Neuronal stem cell (in vitro differentiated cells): ENCODE measurements around the gene CD300LB.
A peak's percentile ranks its signal among the peaks of the same experiment; 100 is the strongest.

Experiments used
- DNase-seq: peaks from one replicate; pipeline ENCODE4 v3.0.0-alpha.2; 2013; ENCODE audit warnings: low spot score
- H2AFZ ChIP-seq: one replicate; pipeline ENCODE4 v1.6.1; 2013; ENCODE audit warnings: mild to moderate bottlenecking, low read length, inconsistent platforms
- H2AK5ac ChIP-seq: 2 replicates; pipeline ENCODE4 v1.6.1; 2013; ENCODE audit warnings: low read depth, mild to moderate bottlenecking, inconsistent platforms, low read length, moderate library complexity, mixed read lengths
- H2BK120ac ChIP-seq: 2 replicates; pipeline ENCODE4 v1.6.1; 2013; ENCODE audit warnings: low read depth, mild to moderate bottlenecking, inconsistent platforms, low read length, moderate library complexity, mixed read lengths
- H2BK12ac ChIP-seq: one replicate; pipeline ENCODE4 v1.6.1; 2013; ENCODE audit warnings: low read length, inconsistent platforms
- H2BK15ac ChIP-seq: 2 replicates; pipeline ENCODE4 v1.6.1; 2013; ENCODE audit warnings: mild to moderate bottlenecking, low read length, inconsistent platforms, mixed read lengths
- H2BK5ac ChIP-seq: one replicate; pipeline ENCODE4 v1.6.1; 2013; ENCODE audit warnings: inconsistent platforms, mild to moderate bottlenecking, low read length, moderate library complexity
- H3K14ac ChIP-seq: one replicate; pipeline ENCODE4 v1.6.1; 2013; ENCODE audit warnings: low read length, inconsistent platforms
- H3K18ac ChIP-seq: 2 replicates; pipeline ENCODE4 v1.6.1; 2013; ENCODE audit warnings: low read length, inconsistent platforms
- H3K23ac ChIP-seq: 2 replicates; pipeline ENCODE4 v1.6.1; 2013; ENCODE audit warnings: low read depth, mild to moderate bottlenecking, mixed read lengths, low read length, inconsistent platforms; ENCODE audit not compliant: poor library complexity
- H3K27ac ChIP-seq: replicated peaks from 3 replicates; pipeline ENCODE4 v1.5.1; 2013; ENCODE audit warnings: low read length, inconsistent platforms
- H3K27me3 ChIP-seq, 3 experiments: 2 replicates each; pipeline ENCODE4 v1.6.1; 2013; ENCODE audit warnings: low read length in 3 of 3, mild to moderate bottlenecking in 2 of 3, inconsistent platforms in 1 of 3, low read depth in 1 of 3, mixed read lengths in 1 of 3, moderate library complexity in 1 of 3; ENCODE audit not compliant: control insufficient read depth in 3 of 3, insufficient read depth in 3 of 3
- H3K36me3 ChIP-seq, 2 donors: replicated peaks in 1 of 2; 2 replicates each; pipeline ENCODE4 v1.6.1; 2013; ENCODE audit warnings: low read length in 2 of 2; ENCODE audit not compliant: control insufficient read depth in 2 of 2, insufficient read depth in 2 of 2
- H3K4ac ChIP-seq: 2 replicates; pipeline ENCODE4 v1.6.1; 2013; ENCODE audit warnings: inconsistent platforms, mild to moderate bottlenecking, low read length, moderate library complexity
- H3K4me1 ChIP-seq, 2 donors: 1 replicate in 1 of 2; 2 replicates in 1 of 2; pipeline ENCODE4 v1.6.1; 2013; ENCODE audit warnings: low read length in 2 of 2, low read depth in 1 of 2; ENCODE audit not compliant: control insufficient read depth in 2 of 2, insufficient read depth in 1 of 2
- H3K4me2 ChIP-seq: one replicate; pipeline ENCODE4 v1.6.1; 2013; ENCODE audit warnings: mild to moderate bottlenecking, low read length, inconsistent platforms; ENCODE audit not compliant: insufficient read depth, poor library complexity, severe bottlenecking
- H3K4me3 ChIP-seq, 2 donors: 2 replicates each; pipeline ENCODE4 v1.5.1; 2013; ENCODE audit warnings: low read length in 2 of 2, mild to moderate bottlenecking in 2 of 2, inconsistent platforms in 1 of 2, moderate library complexity in 1 of 2
- H3K79me1 ChIP-seq: one replicate; pipeline ENCODE4 v1.6.1; 2013; ENCODE audit warnings: low read depth, mild to moderate bottlenecking, inconsistent platforms, low read length, moderate library complexity
- H3K9ac ChIP-seq: one replicate; pipeline ENCODE4 v1.6.1; 2013; ENCODE audit warnings: mild to moderate bottlenecking, low read depth, low read length, inconsistent platforms; ENCODE audit not compliant: poor library complexity
- H3K9me3 ChIP-seq, 2 donors: replicated peaks in 1 of 2; 2 replicates each; pipeline versions ENCODE3 to v1.6.1; 2013; ENCODE audit warnings: low read length in 2 of 2, mild to moderate bottlenecking in 2 of 2, inconsistent platforms in 1 of 2, low read depth in 1 of 2, mixed read lengths in 1 of 2, moderate library complexity in 1 of 2; ENCODE audit not compliant: control insufficient read depth in 2 of 2, insufficient read depth in 1 of 2
- H4K8ac ChIP-seq: one replicate; pipeline ENCODE4 v1.6.1; 2013; ENCODE audit warnings: low read depth, mild to moderate bottlenecking, inconsistent platforms, low read length, moderate library complexity
- H4K91ac ChIP-seq: one replicate; pipeline ENCODE4 v1.6.1; 2013; ENCODE audit warnings: low read length, low read depth, mild to moderate bottlenecking, inconsistent platforms; ENCODE audit not compliant: poor library complexity
- WGBS, 2 donors: extraction: QIAGEN DNeasy Blood & Tissue Kit; methylation state at CpG; one replicate each; pipeline ENCODE4 v1.1.7; 2013; ENCODE audit warnings: missing lambda C conversion rate in 2 of 2, mixed read lengths in 1 of 2; ENCODE audit not compliant: insufficient read length in 2 of 2, insufficient replicate concordance in 1 of 2; ENCODE audit errors: extremely low coverage in 2 of 2; 5-methylcytosine and 5-hydroxymethylcytosine counted together

CD300LB gene

GRCh38 chr17:74545843-74546230, 14.6 kb upstream of the CD300LB start, which contains the start of gene CD300C:
TSS of gene CD300C (minus strand) at chr17:74546115. CDS start at chr17:74545782, 333 bp downstream.
- peaks cover 0 to 6% of the 10 kb centered on the region in 2 donors for H3K4me1 ChIP-seq
- H2BK12ac ChIP-seq = peak within 1 kb of the TSS; percentile 14
- peak within 1 kb of the TSS; percentile 50 for H2BK120ac ChIP-seq
- H4K8ac ChIP-seq = peak within 1 kb of the TSS; percentile 29
- peak within 1 kb of the TSS; percentile 92 for H3K14ac ChIP-seq
- no peak within 1 kb of the TSS for H3K27ac ChIP-seq
- peak within 1 kb of the TSS; percentile 19 for H2AK5ac ChIP-seq
- H2BK5ac ChIP-seq = peak within 1 kb of the TSS; percentile 54
- H3K4ac ChIP-seq = no peak within 1 kb of the TSS
- peak within 1 kb of the TSS; percentile 61 for H3K18ac ChIP-seq
- no peaks in the 10 kb centered on the region for H3K36me3 ChIP-seq
- H3K23ac ChIP-seq = peak within 1 kb of the TSS; percentile 80
- H3K4me2 ChIP-seq = no peak within 1 kb of the TSS
- H2AFZ ChIP-seq = no peak within 1 kb of the TSS
- H3K9ac ChIP-seq = peak within 1 kb of the TSS; percentile 84
- no peaks in the 10 kb centered on the region for H3K79me1 ChIP-seq
- no CpG with 5 or more reads among the region's 5 CpGs for WGBS, 2 donors
- H4K91ac ChIP-seq = no peak within 1 kb of the TSS
- H3K27me3 ChIP-seq = peaks cover 0 to 16% (median 0%) of the 10 kb centered on the region in 3 experiments
- H2BK15ac ChIP-seq = peak within 1 kb of the TSS; percentile 42
- no peaks in the 10 kb centered on the region for H3K9me3 ChIP-seq
- no peak for DNase-seq
- H3K4me3 ChIP-seq = peak within 1 kb of the TSS in 1 of 2 donors; percentile 71

- no peaks in the 10 kb centered on the region for H3K36me3 ChIP-seq
- H3K18ac ChIP-seq = peak overlapping the region; percentile 61
- H3K27me3 ChIP-seq = peaks cover 0 to 16% (median 0%) of the 10 kb centered on the region in 3 experiments
- no peak overlapping the region for H3K4me2 ChIP-seq
- no peak overlapping the region for H2BK120ac ChIP-seq
- H3K4me1 ChIP-seq = peaks cover 0 to 6% of the 10 kb centered on the region in 2 donors
- peak overlapping the region; percentile 42 for H2BK15ac ChIP-seq
- H3K4ac ChIP-seq = no peak overlapping the region
- peak overlapping the region; percentile 84 for H3K9ac ChIP-seq
- peak overlapping the region; percentile 14 for H2BK12ac ChIP-seq
- H2AFZ ChIP-seq = no peak overlapping the region
- H3K14ac ChIP-seq = peak overlapping the region; percentile 92
- H3K23ac ChIP-seq = peak overlapping the region; percentile 80
- H3K79me1 ChIP-seq = no peaks in the 10 kb centered on the region
- no peaks in the 10 kb centered on the region for H3K9me3 ChIP-seq
- peak overlapping the region; percentile 54 for H2BK5ac ChIP-seq
- peak overlapping the region; percentile 11 for H2AK5ac ChIP-seq
- DNase-seq = no peak
- no peak overlapping the region for H3K27ac ChIP-seq
- H4K91ac ChIP-seq = no peak overlapping the region
- H3K4me3 ChIP-seq = peak overlapping the region in 1 of 2 donors; percentile 71
- H4K8ac ChIP-seq = peak overlapping the region; percentile 29
- WGBS, 2 donors = no CpG with 5 or more reads among the region's 16 CpGs
Observed at GRCh38 chr17:74544991-74545842, 13.9 kb upstream of the CD300LB start.

DNA sequence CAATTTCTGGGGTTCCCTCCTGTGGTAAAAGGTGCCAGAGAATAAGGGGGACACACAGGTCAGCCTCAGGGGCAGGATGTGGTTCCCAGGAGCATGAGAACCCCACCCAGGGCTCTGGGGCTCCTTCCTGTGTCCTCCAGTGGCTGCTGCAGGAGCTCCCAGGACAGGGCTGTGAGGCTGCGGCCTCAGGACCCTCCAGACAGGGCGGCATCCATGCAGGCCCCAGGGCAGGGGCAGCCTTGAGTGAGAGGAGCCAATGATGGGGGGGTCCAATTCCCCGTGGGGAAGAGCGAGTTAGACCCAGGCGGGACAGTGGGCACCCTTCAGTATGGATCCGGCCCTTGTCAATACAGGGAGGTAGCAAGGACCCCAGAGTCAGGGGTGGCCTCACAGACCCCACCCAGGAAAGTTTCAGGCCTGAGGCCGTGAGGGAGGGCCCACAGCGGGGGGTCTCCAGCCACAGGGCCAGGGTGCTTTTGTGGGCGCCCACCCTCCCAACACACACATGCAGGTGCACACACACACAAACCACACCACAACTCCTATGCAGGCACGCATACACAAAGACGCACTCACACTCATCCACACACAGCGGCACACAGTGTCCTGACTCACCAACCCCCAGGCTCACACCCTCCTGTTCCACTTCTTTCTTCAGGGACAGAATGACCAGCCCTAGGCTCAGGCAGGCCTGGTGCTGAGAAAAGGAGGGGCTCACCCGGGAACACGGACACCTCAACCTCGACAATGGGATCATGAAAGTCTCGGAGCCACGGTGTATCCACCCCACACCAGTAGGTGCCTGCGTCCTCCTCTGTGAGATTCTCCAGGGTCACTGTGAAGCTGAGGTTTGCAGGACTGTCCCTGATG, 12.9 kb upstream of the CD300LB start:
- Histone ChIP-seq H2BK5ac (no peak overlapping the region), H2AFZ (no peak overlapping the region), H3K18ac (peak overlapping the region; percentile 85), H2BK15ac (peak overlapping the region; percentile 45), H3K27ac (no peak overlapping the region), H3K79me1 (no peaks in the 10 kb centered on the region), H3K4ac (no peak overlapping the region), H3K36me3 (no peaks in the 10 kb centered on the region), H3K4me2 (no peak overlapping the region), H3K9ac (no peak overlapping the region), H3K4me3 (no peak overlapping the region), H4K91ac (no peak overlapping the region), H2AK5ac (peak overlapping the region; percentile 40), H3K4me1 (peaks cover 0 to 6% of the 10 kb centered on the region in 2 donors), H4K8ac (no peak overlapping the region), H3K23ac (peak overlapping the region; percentile 5), H3K9me3 (no peaks in the 10 kb centered on the region), H3K14ac (peak overlapping the region; percentile 90), H2BK120ac (no peak overlapping the region), H3K27me3 (peaks cover 0 to 16% (median 2%) of the 10 kb centered on the region in 3 experiments), H2BK12ac (no peak overlapping the region)
- no CpG with 5 or more reads among the region's 18 CpGs for WGBS, 2 donors
- no peak for DNase-seq
